ENCODE measurements around the gene MB.

DNA sequence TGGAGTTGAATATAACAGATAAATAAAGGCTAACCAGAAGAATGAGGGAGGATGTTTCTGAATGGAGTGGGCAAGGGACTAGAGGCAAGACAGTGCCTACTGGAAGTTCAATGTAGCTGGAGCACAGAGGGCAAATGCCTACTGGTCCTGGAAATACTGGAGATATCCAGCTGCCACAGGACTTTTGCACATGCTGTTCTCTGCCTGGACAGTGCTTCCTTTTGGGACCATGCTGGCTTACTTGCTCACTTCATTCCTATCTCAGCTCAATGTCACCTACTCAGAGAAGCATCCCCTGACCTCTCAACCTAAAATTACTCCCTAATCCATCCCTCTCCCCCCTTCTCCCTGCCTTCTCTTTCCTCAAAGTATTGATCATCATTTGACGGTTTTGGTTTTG is 56.3 kb downstream of the MB start:
- TF ChIP-seq CTCF (IDR thresholded peaks at IDR 0.05) = no peak
- no peak for TF ChIP-seq EP300 (IDR thresholded peaks at IDR 0.05)
- TF ChIP-seq POLR2A (IDR thresholded peaks at IDR 0.05) = no peak
- no peak for TF ChIP-seq POLR2AphosphoS5 (IDR thresholded peaks at IDR 0.05)
